Endothelial cell of umbilical vein (primary cell): ENCODE results near the gene TMEM178B. TPM values are rescaled to one million over a fixed set of nuclear protein-coding genes. Genes with fewer than 3 reads are reported as not detected.

Source experiments
- BruUV-seq: library from RNA; stranded (reverse); fragments of 400-500 nt; replicated peaks from 2 replicates; lab custom pipeline; 2021; lab: Mats Ljungman, UMichigan
- CTCF ChIA-PET: fragments of 300-600, 350-600 bp; sonication (Branson Sonifier 250); formaldehyde crosslinking; loops from one replicate; lab custom pipeline; 2021; ENCODE audit warnings: antibody characterized with exemption, inconsistent platforms; lab: Charles Lee
- POLR2A ChIA-PET: fragments of 300-600, 350-600 bp; sonication (Branson Sonifier 250); formaldehyde crosslinking; loops from one replicate; lab custom pipeline; 2021; ENCODE audit warnings: antibody characterized with exemption, inconsistent platforms; lab: Charles Lee
- DNase-seq: peaks from one replicate; pipeline ENCODE4 v3.0.0-alpha.2; 2011; ENCODE audit warnings: low read depth, low spot score
- FAIRE-seq: peaks from 2 replicates; lab custom pipeline; 2011; peaks lifted over from hg19 to GRCh38; lab: Jason Lieb, UNC
- H2AFZ ChIP-seq: 2 replicates; pipeline ENCODE4 v1.6.0; 2012; ENCODE audit warnings: low read depth, low read length, control low read depth, inconsistent platforms
- H3K27ac ChIP-seq: 2 replicates; pipeline ENCODE4 v1.5.1; 2011; ENCODE audit warnings: low read depth, mild to moderate bottlenecking, control low read depth, low read length, moderate library complexity; ENCODE audit not compliant: insufficient read depth
- H3K27me3 ChIP-seq, 2 experiments: 2 replicates each; pipeline versions ENCODE4 v1.6.0 to v1.6.1; 2011; ENCODE audit warnings: low read length in 2 of 2, mixed read lengths in 1 of 2; ENCODE audit not compliant: control insufficient read depth in 2 of 2, insufficient read depth in 2 of 2
- H3K36me3 ChIP-seq, 2 experiments: 2 replicates in 1 of 2; 3 replicates in 1 of 2; pipeline ENCODE4 v1.5.1; 2011; ENCODE audit warnings: low read length in 2 of 2, mild to moderate bottlenecking in 1 of 2, moderate library complexity in 1 of 2; ENCODE audit not compliant: control insufficient read depth in 2 of 2, insufficient read depth in 2 of 2; ENCODE audit errors: extremely low read depth in 1 of 2
- H3K4me1 ChIP-seq: 3 replicates; pipeline ENCODE4 v1.5.1; 2011; ENCODE audit warnings: mild to moderate bottlenecking, low read length; ENCODE audit not compliant: control insufficient read depth, insufficient read depth; ENCODE audit errors: extremely low read depth
- H3K4me2 ChIP-seq: 2 replicates; pipeline ENCODE4 v1.6.1; 2011; ENCODE audit warnings: low read length, control low read depth, mixed read lengths; ENCODE audit not compliant: insufficient read depth
- H3K4me3 ChIP-seq, 3 experiments: fragments of 200-600 bp in 1 of 3; sonication (generic), shearing (Covaris generic) in 1 of 3; replicated peaks in 1 of 3; 2 replicates each; pipeline ENCODE4 v1.5.1; 2011 to 2016; ENCODE audit warnings: control low read depth in 3 of 3, low read length in 3 of 3, mild to moderate bottlenecking in 2 of 3, inconsistent platforms in 1 of 3, low read depth in 1 of 3, moderate library complexity in 1 of 3; ENCODE audit not compliant: insufficient read depth in 1 of 3
- H3K79me2 ChIP-seq: 2 replicates; pipeline ENCODE4 v1.6.0; 2012; ENCODE audit warnings: low read length, inconsistent platforms; ENCODE audit not compliant: control insufficient read depth, insufficient read depth
- H3K9ac ChIP-seq: replicated peaks from 2 replicates; pipeline ENCODE3; 2011; ENCODE audit warnings: low read length, control low read depth; ENCODE audit not compliant: insufficient read depth; ENCODE audit errors: extremely low read depth
- H3K9me1 ChIP-seq: replicated peaks from 3 replicates; pipeline ENCODE4 v1.6.0; 2011; ENCODE audit warnings: mild to moderate bottlenecking, low read length; ENCODE audit not compliant: control insufficient read depth, insufficient read depth; ENCODE audit errors: extremely low read depth
- H3K9me3 ChIP-seq: replicated peaks from 2 replicates; pipeline ENCODE4 v1.5.1; 2012; ENCODE audit warnings: low read length, inconsistent platforms; ENCODE audit not compliant: control insufficient read depth, insufficient read depth
- H4K20me1 ChIP-seq: replicated peaks from 2 replicates; pipeline ENCODE3; 2011; ENCODE audit warnings: mild to moderate bottlenecking, low read length; ENCODE audit not compliant: control insufficient read depth, insufficient read depth; ENCODE audit errors: extremely low read depth
- CTCF ChIP-seq, 2 donors: IDR thresholded peaks; 1 replicate in 1 of 2; 2 replicates in 1 of 2; pipeline ENCODE4 v1.5.1; 2011; ENCODE audit warnings: low read length in 2 of 2, mild to moderate bottlenecking in 2 of 2, moderate library complexity in 2 of 2, control low read depth in 1 of 2, inconsistent platforms in 1 of 2, low read depth in 1 of 2; ENCODE audit not compliant: insufficient read depth in 1 of 2; ENCODE audit errors: extremely low read depth in 1 of 2
- EZH2 ChIP-seq: IDR thresholded peaks from 2 replicates; pipeline ENCODE4 v1.6.1; 2012; ENCODE audit warnings: borderline replicate concordance, low read depth, mild to moderate bottlenecking, moderate library complexity, low read length, inconsistent platforms; ENCODE audit not compliant: severe bottlenecking
- FOS ChIP-seq: IDR thresholded peaks from 2 replicates; pipeline ENCODE4 v1.6.1; 2011; ENCODE audit warnings: mild to moderate bottlenecking, low read length, moderate library complexity, borderline replicate concordance; ENCODE audit not compliant: insufficient read depth
- MAX ChIP-seq: IDR thresholded peaks from 2 replicates; pipeline ENCODE4 v1.6.1; 2011; ENCODE audit not compliant: insufficient read depth, insufficient read length
- POLR2A ChIP-seq: IDR thresholded peaks from 2 replicates; pipeline ENCODE4 v1.6.1; 2012; ENCODE audit warnings: low read depth, mild to moderate bottlenecking, control low read depth, low read length
- POLR2AphosphoS5 ChIP-seq: IDR thresholded peaks from 2 replicates; pipeline ENCODE4 v1.6.1; 2012; ENCODE audit warnings: low read depth, mild to moderate bottlenecking, control low read depth, low read length, moderate library complexity; ENCODE audit not compliant: insufficient read depth
- dilution Hi-C: fragments of 300-500 bp; cut with MboI; formaldehyde crosslinking; loops from one replicate; pipeline ENCODE4 v1.15.0; 2019; ENCODE audit warnings: low sequenced_read_pairs; ENCODE audit not compliant: extremely low pct_ligation_motif_present
- intact Hi-C: fragments of 100-400 bp; cut with micrococcal nuclease; formaldehyde crosslinking; loops from one replicate; pipeline ENCODE4 v1.10.0; 2022
- polyA plus RNA-seq, 4 experiments: library from polyadenylated mRNA; depleted of rRNA in 3 of 4; stranded (reverse) in 3 of 4; unstranded in 1 of 4; fragments of >200 nt; gene quantifications; 2 replicates each; pipeline versions ENCODE4 v1.2.1 to v1.2.3, GENCODE V29; 2011 to 2012; ENCODE audit warnings: missing spikeins in 1 of 4
- total RNA-seq: library from RNA; stranded (reverse); gene quantifications from 2 replicates; pipeline ENCODE4 v1.2.3, GENCODE V29; 2021

Gene TMEM178B
- total and polyA plus RNA-seq, 2 donors (not counting 3 experiments of a cell fraction or from before 2014, with no cell fraction given), result not detected

GRCh38 chr7:141097430-141097829 is 23.6 kb downstream of the TMEM178B start:
- no peak overlapping the region for H2AFZ ChIP-seq
- no TSS peak for BruUV-seq

More at GRCh38 chr7:141097430-141097829, 23.6 kb downstream of the TMEM178B start:
- Histone ChIP-seq H4K20me1 (no peaks in the 10 kb centered on the region), H3K27ac (no peak overlapping the region), H3K27me3 (no peaks in the 10 kb centered on the region), H3K9me3 (no peaks in the 10 kb centered on the region), H3K36me3 (no peaks in the 10 kb centered on the region), H3K4me1 (no peaks in the 10 kb centered on the region), H3K79me2 (no peaks in the 10 kb centered on the region), H3K9me1 (no peaks in the 10 kb centered on the region), H3K4me3 (no peak overlapping the region), H3K4me2 (no peak overlapping the region), H3K9ac (no peak overlapping the region)
- ChIA-PET CTCF (no interaction called here), POLR2A (no interaction called here)
- intact Hi-C loops, result no loop called here
- no peak for FAIRE-seq
- no peak for DNase-seq
- TF ChIP-seq EZH2 (no peak), CTCF (IDR thresholded peaks at IDR 0.05; ENCODE audit: extremely low read depth in 1 of 2, insufficient read depth in 1 of 2, low read depth in 1 of 2, low read length in 2 of 2) (no peak), POLR2AphosphoS5 (no peak), FOS (no peak), POLR2A (no peak), MAX (no peak)
- dilution Hi-C loops, result no loop called here
